ENCODE measurements around the gene ZNF334. TPM values are rescaled to one million over a fixed set of nuclear protein-coding genes. Genes with fewer than 3 reads are reported as not detected.

Gene ZNF334
- total RNA-seq, 4 donors from 2014 or later, result 4.4 to 19.8 (median 6.2) TPM

DNA sequence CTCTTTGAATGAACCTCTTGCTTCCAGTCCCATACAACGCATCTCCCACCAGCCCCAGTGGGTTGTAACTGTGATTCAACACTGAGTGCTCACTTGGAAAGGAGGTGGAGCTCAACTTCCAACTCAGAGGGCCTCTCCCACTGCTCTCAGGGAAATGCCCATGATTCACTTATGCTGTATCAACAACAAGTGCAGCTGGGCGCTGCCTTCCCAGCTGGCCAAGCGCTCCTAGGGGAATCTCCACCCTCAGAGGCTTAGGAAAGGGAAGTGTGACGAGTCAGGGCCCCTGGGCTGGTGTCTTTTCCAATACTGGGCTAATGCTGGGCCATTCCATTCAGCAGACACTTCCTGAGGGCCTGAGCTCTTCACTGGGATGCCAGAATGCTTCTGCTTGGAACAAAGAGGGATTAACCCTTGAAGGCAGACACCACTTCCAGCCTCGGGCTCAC lies 45.2 kb upstream of the ZNF334 start:
- Histone ChIP-seq H3K4me3 (no peak overlapping the region), H3K27ac (no peak overlapping the region), H3K4me1 (no peaks in the 10 kb centered on the region), H3K36me3 (no peaks in the 10 kb centered on the region), H3K9me3 (no peaks in the 10 kb centered on the region), H3K27me3 (no peaks in the 10 kb centered on the region)
- no peak for DNase-seq
- no peak for TF ChIP-seq POLR2A (IDR thresholded peaks at IDR 0.05)
- no peak for TF ChIP-seq CTCF (IDR thresholded peaks at IDR 0.05)

GRCh38 chr20:46557231-46557956 lies 44.0 kb upstream of the ZNF334 start:
- TF ChIP-seq POLR2A (IDR thresholded peaks at IDR 0.05) (no peak), CTCF (IDR thresholded peaks at IDR 0.05) (no peak)
- no peaks in the 10 kb centered on the region for H3K27me3 ChIP-seq

DNA sequence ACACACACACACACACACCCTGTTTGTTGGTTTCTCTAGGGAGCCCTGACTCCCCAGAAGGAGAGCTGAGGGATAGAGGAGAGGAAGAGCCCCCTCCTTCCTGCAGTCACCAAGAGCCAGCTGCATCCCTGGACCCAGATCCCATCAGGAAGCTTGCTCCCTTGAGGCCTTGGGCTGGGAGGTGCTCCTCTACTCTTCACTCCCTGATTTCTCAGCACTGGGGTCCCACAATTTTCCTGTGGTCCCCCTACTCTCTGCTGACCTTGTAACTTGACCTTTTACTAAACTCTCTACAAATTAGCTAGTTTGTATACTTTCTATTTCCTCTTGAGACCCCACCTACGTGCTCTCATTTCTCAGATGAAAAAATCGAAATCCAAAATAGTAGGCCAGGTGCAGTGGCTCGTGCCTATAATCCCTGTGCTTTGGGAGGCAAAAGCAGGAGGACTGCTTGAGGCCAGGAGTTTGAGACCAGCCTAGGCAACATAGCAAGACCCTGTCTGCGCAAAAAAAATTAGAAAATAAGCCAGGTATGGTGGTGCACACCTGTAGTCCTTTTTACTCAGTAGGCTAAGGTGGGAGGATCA lies 42.1 kb upstream of the ZNF334 start:
- Histone ChIP-seq H3K27ac (no peak overlapping the region), H3K9me3 (no peaks in the 10 kb centered on the region), H3K27me3 (no peaks in the 10 kb centered on the region), H3K4me1 (no peaks in the 10 kb centered on the region), H3K36me3 (no peaks in the 10 kb centered on the region), H3K4me3 (no peak overlapping the region)
- TF ChIP-seq POLR2A (IDR thresholded peaks at IDR 0.05), result no peak
- TF ChIP-seq CTCF (IDR thresholded peaks at IDR 0.05), result no peak
- DNase-seq, result no peak

More at GRCh38 chr20:46557231-46557956, 44.0 kb upstream of the ZNF334 start:
- Histone ChIP-seq H3K36me3 (no peaks in the 10 kb centered on the region), H3K9me3 (no peaks in the 10 kb centered on the region), H3K27ac (no peak overlapping the region), H3K4me3 (no peak overlapping the region), H3K4me1 (no peaks in the 10 kb centered on the region)
- DNase-seq, result no peak

GRCh38 chr20:46554828-46555227 lies 41.5 kb upstream of the ZNF334 start:
- Histone ChIP-seq H3K9me3 (no peaks in the 10 kb centered on the region), H3K4me1 (no peaks in the 10 kb centered on the region), H3K27me3 (no peaks in the 10 kb centered on the region), H3K27ac (no peak overlapping the region), H3K36me3 (no peaks in the 10 kb centered on the region), H3K4me3 (no peak overlapping the region)
- TF ChIP-seq CTCF (IDR thresholded peaks at IDR 0.05) (no peak), POLR2A (IDR thresholded peaks at IDR 0.05) (no peak)
- no peak for DNase-seq

- no peak overlapping the region for H3K27ac ChIP-seq
- H3K4me1 ChIP-seq, result no peaks in the 10 kb centered on the region
- H3K9me3 ChIP-seq, result no peaks in the 10 kb centered on the region
- no peaks in the 10 kb centered on the region for H3K27me3 ChIP-seq
- H3K36me3 ChIP-seq, result no peaks in the 10 kb centered on the region
- no peak overlapping the region for H3K4me3 ChIP-seq
- DNase-seq, result no peak
- TF ChIP-seq POLR2A (IDR thresholded peaks at IDR 0.05), result no peak
- TF ChIP-seq CTCF (IDR thresholded peaks at IDR 0.05), result no peak
These were observed 40.6 kb upstream of the ZNF334 start for GRCh38 chr20:46553926-46554325.

Data from Peyer's patch (tissue), 4 donors.